CD4-positive, alpha-beta memory T cell (primary cell): ENCODE measurements around the gene PIK3R5. TPM values are rescaled to one million over a fixed set of nuclear protein-coding genes. Genes with fewer than 3 reads are reported as not detected.

Source experiments
- CTCF ChIA-PET: fragments of 350-600 bp; sonication (Branson Sonifier 250); formaldehyde crosslinking; loops from one replicate; lab custom pipeline; 2021; ENCODE audit warnings: inconsistent platforms; ENCODE audit not compliant: partially characterized antibody; lab: Charles Lee
- POLR2A ChIA-PET: fragments of 350-600 bp; sonication (Branson Sonifier 250); formaldehyde crosslinking; loops from one replicate; lab custom pipeline; 2021; ENCODE audit not compliant: partially characterized antibody; lab: Charles Lee
- DNase-seq, 5 donors: peaks; one replicate each; pipeline versions ENCODE4 v3.0.0 to v3.0.0-alpha.2; 2020 to 2022; ENCODE audit warnings: mixed read lengths in 1 of 5
- H3K27ac ChIP-seq: one replicate; pipeline ENCODE4 v1.7.0; 2013; ENCODE audit warnings: low read depth, low read length
- H3K27me3 ChIP-seq: 2 replicates; pipeline ENCODE4 v1.7.0; 2013; ENCODE audit warnings: mild to moderate bottlenecking, low read length, moderate library complexity; ENCODE audit not compliant: insufficient read depth
- H3K36me3 ChIP-seq: 2 replicates; pipeline ENCODE4 v1.7.0; 2013; ENCODE audit warnings: mild to moderate bottlenecking, low read length, moderate library complexity; ENCODE audit not compliant: insufficient read depth
- H3K4me1 ChIP-seq: 2 replicates; pipeline ENCODE4 v1.7.0; 2013; ENCODE audit warnings: mild to moderate bottlenecking, low read length, moderate library complexity; ENCODE audit not compliant: insufficient read depth
- H3K4me3 ChIP-seq, 2 donors: one replicate each; pipeline ENCODE4 v1.7.0; 2013; ENCODE audit warnings: low read length in 2 of 2, mild to moderate bottlenecking in 1 of 2
- H3K9me3 ChIP-seq, 2 donors: one replicate each; pipeline ENCODE4 v1.7.0; 2013; ENCODE audit warnings: low read length in 2 of 2, control low read depth in 1 of 2; ENCODE audit not compliant: control insufficient read depth in 1 of 2
- H3K27ac Mint-ChIP-seq, 7 donors: one replicate each; pipeline ENCODE4 v1.8.0; 2020 to 2021; ENCODE audit warnings: mixed read lengths in 7 of 7, mild to moderate bottlenecking in 6 of 7, inconsistent platforms in 3 of 7, moderate library complexity in 3 of 7
- H3K27me3 Mint-ChIP-seq, 2 donors: one replicate each; pipeline ENCODE4 v1.8.0; 2020 to 2021; ENCODE audit warnings: mixed read lengths in 2 of 2
- H3K36me3 Mint-ChIP-seq, 2 donors: one replicate each; pipeline ENCODE4 v1.8.0; 2020 to 2021; ENCODE audit warnings: mixed read lengths in 2 of 2, inconsistent platforms in 1 of 2, mild to moderate bottlenecking in 1 of 2
- H3K4me1 Mint-ChIP-seq, 4 donors: one replicate each; pipeline ENCODE4 v1.8.0; 2020 to 2021; ENCODE audit warnings: mixed read lengths in 4 of 4, mild to moderate bottlenecking in 1 of 4
- H3K4me3 Mint-ChIP-seq, 8 donors: one replicate each; pipeline ENCODE4 v1.8.0; 2020 to 2021; ENCODE audit warnings: mixed read lengths in 8 of 8, mild to moderate bottlenecking in 7 of 8, moderate library complexity in 6 of 8, inconsistent platforms in 3 of 8
- H3K9me3 Mint-ChIP-seq, 8 donors: one replicate each; pipeline ENCODE4 v1.8.0; 2020 to 2021; ENCODE audit warnings: mixed read lengths in 8 of 8, mild to moderate bottlenecking in 5 of 8, inconsistent platforms in 3 of 8, moderate library complexity in 1 of 8
- intact Hi-C: fragments of 100-400 bp; cut with micrococcal nuclease; formaldehyde crosslinking; loops from one replicate; pipeline ENCODE4 v1.15.1; 2023
- polyA plus RNA-seq, 2 donors: library from polyadenylated mRNA; unstranded; fragments of 300-500 nt; fragmentation: Illumina TruSeq; gene quantifications; one replicate each; pipeline ENCODE4 v1.2.3, GENCODE V29; 2021
- total RNA-seq, 2 experiments: library from RNA; stranded (reverse); gene quantifications; one replicate each; pipeline ENCODE4 v1.2.3, GENCODE V29; 2021

PIK3R5 gene
- total and polyA plus RNA-seq, 4 experiments from 2014 or later = 18.5 to 89.4 (median 73.6) TPM

- Histone ChIP-seq H3K36me3 (peaks cover 79% of the 10 kb centered on the region), H3K27me3 (no peaks in the 10 kb centered on the region), H3K4me3 (no peak overlapping the region), H3K4me1 (peaks cover 44% of the 10 kb centered on the region), H3K27ac (no peak overlapping the region), H3K9me3 (no peaks in the 10 kb centered on the region)
- Mint-ChIP-seq H3K4me3 (no peak overlapping the region), H3K27me3 (no peaks in the 10 kb centered on the region), H3K9me3 (no peaks in the 10 kb centered on the region), H3K27ac (peak overlapping the region in 6 of 7 donors; percentile 35 to 85 (median 72)), H3K4me1 (peaks cover 39 to 49% (median 42%) of the 10 kb centered on the region in 4 donors), H3K36me3 (peaks cover 64 to 66% of the 10 kb centered on the region in 2 donors)
- DNase-seq = no peak
- ChIA-PET CTCF (interaction anchor here (1.8 kb wide), 1 partner anchor 483 kb away, joined by 4 read pairs; no protein-coding TSS in a partner anchor), POLR2A (interaction anchor here (1.9 kb wide), 1 partner anchor 8 kb away, joined by 5 read pairs; no protein-coding TSS in a partner anchor)
- intact Hi-C loops = no loop called here
These were observed 72.4 kb downstream of the PIK3R5 start for GRCh38 chr17:8893059-8893458.

GRCh38 chr17:8892338-8892690 lies 73.2 kb downstream of the PIK3R5 start:
- no peak overlapping the region for H3K4me3 Mint-ChIP-seq
- peak overlapping the region in 4 of 7 donors; percentile 66 to 88 (median 80) for H3K27ac Mint-ChIP-seq
- no peaks in the 10 kb centered on the region for H3K9me3 Mint-ChIP-seq
- H3K27me3 Mint-ChIP-seq = no peaks in the 10 kb centered on the region
- Histone ChIP-seq H3K27ac (no peak overlapping the region), H3K27me3 (no peaks in the 10 kb centered on the region), H3K9me3 (no peaks in the 10 kb centered on the region), H3K4me1 (peaks cover 36% of the 10 kb centered on the region), H3K4me3 (no peak overlapping the region), H3K36me3 (peaks cover 77% of the 10 kb centered on the region)
- no peak for DNase-seq
- intact Hi-C loops = no loop called here
- H3K4me1 Mint-ChIP-seq = peaks cover 31 to 42% (median 36%) of the 10 kb centered on the region in 4 donors
- POLR2A ChIA-PET = interaction anchor here (1.9 kb wide), 1 partner anchor 9 kb away, joined by 5 read pairs; no protein-coding TSS in a partner anchor
- CTCF ChIA-PET = interaction anchor here (1.4 to 1.8 kb wide), 2 partner anchors 28 to 482 kb away, joined by 3 to 4 read pairs; no protein-coding TSS in a partner anchor
- peaks cover 60 to 63% of the 10 kb centered on the region in 2 donors for H3K36me3 Mint-ChIP-seq

GRCh38 chr17:8890671-8891070 lies 74.8 kb downstream of the PIK3R5 start:
- Mint-ChIP-seq H3K27me3 (no peaks in the 10 kb centered on the region), H3K4me3 (no peak overlapping the region), H3K4me1 (peaks cover 15 to 25% (median 20%) of the 10 kb centered on the region in 4 donors), H3K9me3 (peaks cover 0 to 4% (median 0%) of the 10 kb centered on the region in 8 donors), H3K27ac (peak overlapping the region in 2 of 7 donors; percentile 25 to 55), H3K36me3 (peaks cover 59 to 62% of the 10 kb centered on the region in 2 donors)
- Histone ChIP-seq H3K36me3 (peaks cover 75% of the 10 kb centered on the region), H3K9me3 (no peaks in the 10 kb centered on the region), H3K27ac (no peak overlapping the region), H3K4me3 (no peak overlapping the region), H3K4me1 (peaks cover 20% of the 10 kb centered on the region), H3K27me3 (no peaks in the 10 kb centered on the region)
- POLR2A ChIA-PET = interaction anchor here (1.4 to 1.7 kb wide), 2 partner anchors 9 to 67 kb away, joined by 3 to 5 read pairs; no protein-coding TSS in a partner anchor
- DNase-seq = no peak
- intact Hi-C loops = no loop called here
- CTCF ChIA-PET = interaction anchor here (1.2 to 1.9 kb wide), 3 partner anchors 74 to 107 kb away, joined by 3 to 7 read pairs (median 4); no protein-coding TSS in a partner anchor

- peaks cover 5 to 15% (median 11%) of the 10 kb centered on the region in 4 donors for H3K4me1 Mint-ChIP-seq
- peaks cover 10% of the 10 kb centered on the region for H3K4me1 ChIP-seq
- no peak overlapping the region for H3K4me3 ChIP-seq
- ChIA-PET POLR2A (interaction anchor here (0.6 to 1.7 kb wide), 2 partner anchors 10 to 108 kb away, joined by 3 to 5 read pairs; no protein-coding TSS in a partner anchor), CTCF (interaction anchor here (1.0 to 1.9 kb wide), 3 partner anchors 75 to 109 kb away, joined by 3 to 7 read pairs (median 3); no protein-coding TSS in a partner anchor)
- DNase-seq = no peak
- H3K4me3 Mint-ChIP-seq = no peak overlapping the region
- peak overlapping the region in 3 of 7 donors; percentile 4 to 74 (median 30) for H3K27ac Mint-ChIP-seq
- H3K27me3 Mint-ChIP-seq = no peaks in the 10 kb centered on the region
- peaks cover 49 to 57% of the 10 kb centered on the region in 2 donors for H3K36me3 Mint-ChIP-seq
- H3K9me3 Mint-ChIP-seq = peaks cover 0 to 4% (median 0%) of the 10 kb centered on the region in 8 donors
- H3K9me3 ChIP-seq = no peaks in the 10 kb centered on the region
- H3K36me3 ChIP-seq = peaks cover 71% of the 10 kb centered on the region
- H3K27me3 ChIP-seq = no peaks in the 10 kb centered on the region
- intact Hi-C loops = no loop called here
- no peak overlapping the region for H3K27ac ChIP-seq
These were observed 75.9 kb downstream of the PIK3R5 start for GRCh38 chr17:8889458-8890210.

GRCh38 chr17:8888704-8889302 lies 76.7 kb downstream of the PIK3R5 start:
- Histone ChIP-seq H3K4me1 (peaks cover 7% of the 10 kb centered on the region), H3K36me3 (peaks cover 80% of the 10 kb centered on the region), H3K27me3 (no peaks in the 10 kb centered on the region), H3K9me3 (no peaks in the 10 kb centered on the region), H3K27ac (no peak overlapping the region), H3K4me3 (no peak overlapping the region)
- POLR2A ChIA-PET = no interaction called here
- H3K27ac Mint-ChIP-seq = peak overlapping the region in 1 of 7 donors; percentile 51
- peaks cover 55 to 61% of the 10 kb centered on the region in 2 donors for H3K36me3 Mint-ChIP-seq
- no peak for DNase-seq
- H3K4me1 Mint-ChIP-seq = peaks cover 2 to 12% (median 11%) of the 10 kb centered on the region in 4 donors
- intact Hi-C loops = no loop called here
- H3K27me3 Mint-ChIP-seq = no peaks in the 10 kb centered on the region
- CTCF ChIA-PET = interaction anchor here (0.6 to 1.6 kb wide), 3 partner anchors 75 to 495 kb away, joined by 3 read pairs; no protein-coding TSS in a partner anchor
- H3K4me3 Mint-ChIP-seq = no peak overlapping the region
- H3K9me3 Mint-ChIP-seq = peaks cover 0 to 4% (median 0%) of the 10 kb centered on the region in 8 donors

- Histone ChIP-seq H3K36me3 (peaks cover 82% of the 10 kb centered on the region), H3K9me3 (no peaks in the 10 kb centered on the region), H3K4me3 (no peak overlapping the region), H3K4me1 (peaks cover 7% of the 10 kb centered on the region), H3K27ac (no peak overlapping the region), H3K27me3 (no peaks in the 10 kb centered on the region)
- H3K4me1 Mint-ChIP-seq = peaks cover 2 to 11% (median 10%) of the 10 kb centered on the region in 4 donors
- CTCF ChIA-PET = interaction anchor here (0.6 to 1.0 kb wide), 2 partner anchors 110 to 494 kb away, joined by 3 read pairs; no protein-coding TSS in a partner anchor
- H3K4me3 Mint-ChIP-seq = no peak overlapping the region
- no peaks in the 10 kb centered on the region for H3K27me3 Mint-ChIP-seq
- H3K9me3 Mint-ChIP-seq = peaks cover 0 to 4% (median 0%) of the 10 kb centered on the region in 8 donors
- POLR2A ChIA-PET = no interaction called here
- DNase-seq = no peak
- H3K36me3 Mint-ChIP-seq = peaks cover 58 to 66% of the 10 kb centered on the region in 2 donors
- intact Hi-C loops = no loop called here
- H3K27ac Mint-ChIP-seq = no peak overlapping the region
These were observed 77.4 kb downstream of the PIK3R5 start for GRCh38 chr17:8887834-8888703.
